ENCODE measurements around the gene L3MBTL2. TPM values are rescaled to one million over a fixed set of nuclear protein-coding genes. Genes with fewer than 3 reads are reported as not detected.
"Not testable (repeated sequence)": the region's sequence is repeated elsewhere in the genome, so short reads cannot be mapped to it uniquely, and the experiment has no call there.

The L3MBTL2 gene
- total RNA-seq, 1 donor from 2014 or later: 39.3 TPM

GRCh38 chr22:41252365-41252764 is 47.3 kb downstream of the L3MBTL2 start:
- intact Hi-C loops (cut with micrococcal nuclease): no loop called here
- Mint-ChIP-seq H3K27ac (no peak overlapping the region), H3K36me3 (ENCODE audit: low read depth) (peaks cover 72% of the 10 kb centered on the region)

GRCh38 chr22:41254230-41254629 is 49.1 kb downstream of the L3MBTL2 start:
- DNase-seq (ENCODE audit: low spot score): no peak
- Mint-ChIP-seq H3K27ac (no peak overlapping the region), H3K36me3 (ENCODE audit: low read depth) (peaks cover 80% of the 10 kb centered on the region), H3K9me3 (no peaks in the 10 kb centered on the region), H3K4me1 (ENCODE audit: low read depth) (no peaks in the 10 kb centered on the region), H3K27me3 (ENCODE audit: low read depth) (no peaks in the 10 kb centered on the region), H3K4me3 (ENCODE audit: low read depth) (no peak overlapping the region)
- intact Hi-C loops (cut with micrococcal nuclease): no loop called here

More at GRCh38 chr22:41252365-41252764, 47.3 kb downstream of the L3MBTL2 start:
- no peaks in the 10 kb centered on the region for H3K4me1 Mint-ChIP-seq (ENCODE audit: low read depth)
- no peak overlapping the region for H3K4me3 Mint-ChIP-seq (ENCODE audit: low read depth)
- H3K27me3 Mint-ChIP-seq (ENCODE audit: low read depth): no peaks in the 10 kb centered on the region
- H3K9me3 Mint-ChIP-seq: no peaks in the 10 kb centered on the region
- DNase-seq (ENCODE audit: low spot score): no peak

GRCh38 chr22:41256254-41257253 is 51.4 kb downstream of the L3MBTL2 start:
- intact Hi-C loops (cut with micrococcal nuclease): no loop called here
- Mint-ChIP-seq H3K9me3 (no peaks in the 10 kb centered on the region), H3K27ac (no peak overlapping the region), H3K27me3 (ENCODE audit: low read depth) (no peaks in the 10 kb centered on the region), H3K4me3 (ENCODE audit: low read depth) (no peak overlapping the region), H3K4me1 (ENCODE audit: low read depth) (no peaks in the 10 kb centered on the region), H3K36me3 (ENCODE audit: low read depth) (peaks cover 76% of the 10 kb centered on the region)
- DNase-seq (ENCODE audit: low spot score): no peak

DNA sequence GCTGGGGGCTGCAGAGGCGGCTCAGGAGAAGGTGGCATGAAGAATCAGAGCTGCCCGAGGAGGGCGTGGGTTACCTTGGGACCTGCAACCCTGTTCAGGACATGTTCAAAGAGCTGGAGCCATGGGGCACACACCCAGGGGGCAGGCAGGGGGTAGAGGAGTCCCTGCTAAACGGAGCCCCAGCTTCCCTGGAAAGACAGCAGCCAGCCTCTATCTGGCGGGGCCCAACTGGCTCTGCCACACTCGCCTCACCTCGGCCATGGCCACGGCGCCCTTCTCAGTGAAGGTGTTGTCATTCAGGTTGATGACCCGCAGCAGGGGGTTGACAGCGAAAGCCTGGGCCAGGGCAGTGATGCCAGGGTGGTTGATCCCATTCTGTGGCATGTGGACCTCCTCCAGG is 52.6 kb downstream of the L3MBTL2 start:
- DNase-seq (ENCODE audit: low spot score): no peak
- intact Hi-C loops (cut with micrococcal nuclease): no loop called here
- Mint-ChIP-seq H3K9me3 (no peaks in the 10 kb centered on the region), H3K4me3 (ENCODE audit: low read depth) (no peak overlapping the region), H3K27ac (no peak overlapping the region), H3K4me1 (ENCODE audit: low read depth) (no peaks in the 10 kb centered on the region), H3K27me3 (ENCODE audit: low read depth) (no peaks in the 10 kb centered on the region), H3K36me3 (ENCODE audit: low read depth) (peaks cover 74% of the 10 kb centered on the region)

DNA sequence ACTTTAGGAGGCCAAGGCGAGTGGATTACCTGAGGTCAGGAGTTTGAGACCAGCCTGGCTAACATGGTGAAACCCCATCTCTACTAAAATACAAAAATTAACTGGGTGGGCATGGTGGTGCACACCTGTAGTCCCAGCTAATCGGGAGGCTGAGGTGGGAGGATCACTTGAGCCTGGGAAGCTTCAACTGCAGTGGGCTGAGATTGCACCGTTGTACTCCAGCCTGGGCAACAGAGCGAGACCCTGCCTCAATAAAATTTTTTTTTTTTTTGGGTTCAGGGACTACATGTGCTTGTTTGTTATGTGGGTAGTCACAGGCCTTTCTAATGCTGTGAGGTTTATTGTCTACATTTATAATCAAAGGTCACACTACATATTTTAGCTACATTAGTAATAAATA is 54.6 kb downstream of the L3MBTL2 start:
- H3K27ac Mint-ChIP-seq; DNase-seq (ENCODE audit: low spot score); H3K4me1 Mint-ChIP-seq (ENCODE audit: low read depth); H3K4me3 Mint-ChIP-seq (ENCODE audit: low read depth); H3K27me3 Mint-ChIP-seq (ENCODE audit: low read depth); intact Hi-C loops (cut with micrococcal nuclease); H3K9me3 Mint-ChIP-seq: not testable (repeated sequence)
- peaks cover 77% of the 10 kb centered on the region for H3K36me3 Mint-ChIP-seq (ENCODE audit: low read depth)

GRCh38 chr22:41260871-41261270 is 55.8 kb downstream of the L3MBTL2 start:
- DNase-seq (ENCODE audit: low spot score): no peak
- Mint-ChIP-seq H3K27ac (peak overlapping the region; percentile 55), H3K27me3 (ENCODE audit: low read depth) (no peaks in the 10 kb centered on the region), H3K36me3 (ENCODE audit: low read depth) (peaks cover 74% of the 10 kb centered on the region), H3K9me3 (no peaks in the 10 kb centered on the region), H3K4me3 (ENCODE audit: low read depth) (no peak overlapping the region), H3K4me1 (ENCODE audit: low read depth) (peaks cover 1% of the 10 kb centered on the region)
- intact Hi-C loops (cut with micrococcal nuclease): no loop called here

- Mint-ChIP-seq H3K27ac (no peak overlapping the region), H3K4me3 (ENCODE audit: low read depth) (no peak overlapping the region), H3K9me3 (no peaks in the 10 kb centered on the region), H3K4me1 (ENCODE audit: low read depth) (peaks cover 1% of the 10 kb centered on the region), H3K27me3 (ENCODE audit: low read depth) (no peaks in the 10 kb centered on the region), H3K36me3 (ENCODE audit: low read depth) (peaks cover 72% of the 10 kb centered on the region)
- intact Hi-C loops (cut with micrococcal nuclease): no loop called here
- no peak for DNase-seq (ENCODE audit: low spot score)
These were observed 56.6 kb downstream of the L3MBTL2 start for GRCh38 chr22:41261541-41262249.

DNA sequence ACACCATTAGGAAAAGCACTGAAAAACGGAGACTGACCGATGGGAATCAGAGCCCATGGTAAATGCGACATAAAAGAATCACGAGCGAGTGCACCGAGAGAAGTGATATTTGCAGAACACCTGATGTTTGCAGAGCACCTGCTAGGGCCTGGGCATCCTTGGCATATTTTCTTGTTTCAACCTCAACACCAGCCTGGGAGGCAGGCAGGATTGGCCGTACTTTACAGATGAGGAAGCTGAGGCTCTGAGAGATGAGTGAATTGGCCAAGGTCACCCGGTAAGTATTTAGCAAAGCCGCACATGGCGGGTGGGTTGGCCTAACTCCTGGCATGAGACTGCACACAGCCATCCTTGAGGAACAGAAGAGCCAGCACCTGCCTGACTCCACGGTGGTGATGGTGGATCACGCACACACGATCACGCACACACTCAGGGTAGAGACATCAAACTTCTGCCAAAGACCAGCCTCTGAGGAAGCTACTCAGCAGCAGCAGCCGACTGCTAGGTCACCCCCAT is 57.2 kb downstream of the L3MBTL2 start:
- no peak for DNase-seq (ENCODE audit: low spot score)
- peaks cover 66% of the 10 kb centered on the region for H3K36me3 Mint-ChIP-seq (ENCODE audit: low read depth)
- no peak overlapping the region for H3K27ac Mint-ChIP-seq
- no peaks in the 10 kb centered on the region for H3K27me3 Mint-ChIP-seq (ENCODE audit: low read depth)
- H3K4me3 Mint-ChIP-seq (ENCODE audit: low read depth): no peak overlapping the region
- intact Hi-C loops (cut with micrococcal nuclease): no loop called here
- H3K9me3 Mint-ChIP-seq: no peaks in the 10 kb centered on the region
- peaks cover 1% of the 10 kb centered on the region for H3K4me1 Mint-ChIP-seq (ENCODE audit: low read depth)

- no peak overlapping the region for H3K27ac Mint-ChIP-seq
- no peaks in the 10 kb centered on the region for H3K27me3 Mint-ChIP-seq (ENCODE audit: low read depth)
- H3K9me3 Mint-ChIP-seq: no peaks in the 10 kb centered on the region
- no peak for DNase-seq (ENCODE audit: low spot score)
- H3K36me3 Mint-ChIP-seq (ENCODE audit: low read depth): peaks cover 70% of the 10 kb centered on the region
- intact Hi-C loops (cut with micrococcal nuclease): no loop called here
- H3K4me1 Mint-ChIP-seq (ENCODE audit: low read depth): peaks cover 1% of the 10 kb centered on the region
- no peak overlapping the region for H3K4me3 Mint-ChIP-seq (ENCODE audit: low read depth)
These were observed 58.6 kb downstream of the L3MBTL2 start for GRCh38 chr22:41263704-41264103.

DNA sequence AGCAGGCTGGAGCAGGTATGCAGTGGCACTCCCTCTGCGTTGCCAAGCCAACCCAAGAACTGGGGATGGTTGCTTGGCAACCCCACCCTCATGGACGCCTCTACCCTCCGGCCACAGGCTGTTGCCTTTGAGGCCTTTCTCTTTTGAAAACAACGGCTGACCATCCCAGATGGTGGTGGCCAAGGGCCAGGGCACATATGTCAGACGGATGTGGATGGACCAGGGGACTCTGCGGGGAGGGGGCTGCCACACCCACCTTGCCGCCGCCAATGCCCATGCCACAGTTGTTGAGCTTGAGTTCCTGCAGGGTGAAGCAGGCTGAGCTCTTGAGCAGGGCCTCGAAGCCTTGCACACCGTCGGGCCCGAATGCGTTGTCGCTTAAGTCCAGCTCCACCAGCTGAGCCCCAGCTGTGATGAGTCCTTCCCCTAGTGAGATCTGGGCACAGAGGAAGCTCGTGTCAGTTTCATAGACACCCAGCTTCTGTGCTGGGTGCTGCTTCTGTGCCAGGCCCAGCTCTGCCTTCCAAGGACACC is 59.4 kb downstream of the L3MBTL2 start:
- H3K27me3 Mint-ChIP-seq (ENCODE audit: low read depth): no peaks in the 10 kb centered on the region
- peaks cover 69% of the 10 kb centered on the region for H3K36me3 Mint-ChIP-seq (ENCODE audit: low read depth)
- H3K27ac Mint-ChIP-seq: no peak overlapping the region
- no peaks in the 10 kb centered on the region for H3K9me3 Mint-ChIP-seq
- DNase-seq (ENCODE audit: low spot score): no peak
- intact Hi-C loops (cut with micrococcal nuclease): no loop called here
- H3K4me3 Mint-ChIP-seq (ENCODE audit: low read depth): no peak overlapping the region
- H3K4me1 Mint-ChIP-seq (ENCODE audit: low read depth): peaks cover 1% of the 10 kb centered on the region

DNA sequence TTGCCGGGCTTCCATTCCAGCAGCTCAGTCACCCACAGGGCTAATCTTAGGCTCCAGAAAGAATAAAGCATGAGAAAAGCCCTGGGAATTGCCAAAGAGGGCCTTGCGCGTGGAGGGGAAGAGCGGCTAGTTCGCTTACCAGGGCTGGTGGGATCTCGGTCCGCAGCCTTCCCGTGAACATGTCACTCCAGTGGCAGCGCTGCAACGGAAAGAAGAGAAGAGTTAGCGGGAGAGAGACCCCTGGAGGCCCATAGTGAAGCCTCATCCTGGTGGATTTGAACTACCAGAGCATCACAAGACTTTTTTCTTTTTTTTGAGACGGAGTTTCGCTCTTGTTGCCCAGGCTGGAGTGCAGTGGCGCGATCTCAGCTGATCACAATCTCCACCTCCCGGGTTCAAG is 62.8 kb downstream of the L3MBTL2 start:
- Mint-ChIP-seq H3K4me3 (ENCODE audit: low read depth) (no peak overlapping the region), H3K27ac (no peak overlapping the region), H3K9me3 (no peaks in the 10 kb centered on the region), H3K36me3 (ENCODE audit: low read depth) (peaks cover 69% of the 10 kb centered on the region), H3K27me3 (ENCODE audit: low read depth) (no peaks in the 10 kb centered on the region), H3K4me1 (ENCODE audit: low read depth) (peaks cover 1% of the 10 kb centered on the region)
- intact Hi-C loops (cut with micrococcal nuclease): no loop called here
- no peak for DNase-seq (ENCODE audit: low spot score)

GRCh38 chr22:41271787-41272186 is 66.7 kb downstream of the L3MBTL2 start:
- Mint-ChIP-seq H3K4me1 (ENCODE audit: low read depth) (no peaks in the 10 kb centered on the region), H3K9me3 (no peaks in the 10 kb centered on the region), H3K36me3 (ENCODE audit: low read depth) (peaks cover 72% of the 10 kb centered on the region), H3K27me3 (ENCODE audit: low read depth) (no peaks in the 10 kb centered on the region), H3K4me3 (ENCODE audit: low read depth) (no peak overlapping the region), H3K27ac (no peak overlapping the region)
- DNase-seq (ENCODE audit: low spot score): no peak
- intact Hi-C loops (cut with micrococcal nuclease): no loop called here
